SK-N-SH treated with all-trans-retinoic acid at 6 μM for 48 hours (cell line): ENCODE data around the gene TAMM41.

Experiments used
- ATAC-seq: fragments of 200-7000 bp; cut with Tn5 transposase; 3 replicates; pipeline ENCODE4 v1.9.1; 2020; ENCODE audit warnings: mild to moderate bottlenecking, moderate library complexity
- BACH2 ChIP-seq: fragments of 250-450 bp; sonication (Bioruptor Pico); IDR thresholded peaks from 2 replicates; pipeline ENCODE4 v1.9.0; 2021; ENCODE audit warnings: mild to moderate bottlenecking, borderline replicate concordance
- CSDC2 ChIP-seq: fragments of 250-450 bp; sonication (Bioruptor Pico); IDR thresholded peaks from 2 replicates; pipeline ENCODE4 v1.5.0; 2020; ENCODE audit warnings: mild to moderate bottlenecking, moderate library complexity
- CSRNP3 ChIP-seq: fragments of 250-450 bp; sonication (Bioruptor Pico); IDR thresholded peaks from 2 replicates; pipeline ENCODE4 v1.5.1; 2021; ENCODE audit warnings: mild to moderate bottlenecking, moderate library complexity
- ESRRG ChIP-seq: fragments of 250-450 bp; sonication (Bioruptor Pico); IDR thresholded peaks from 2 replicates; pipeline ENCODE4 v1.6.1; 2021; ENCODE audit warnings: mild to moderate bottlenecking
- OSR1 ChIP-seq: fragments of 250-450 bp; sonication (Bioruptor Pico); IDR thresholded peaks from 2 replicates; pipeline ENCODE4 v1.8.0; 2022; ENCODE audit warnings: moderate library complexity, mild to moderate bottlenecking, inconsistent platforms
- PATZ1 ChIP-seq: fragments of 250-450 bp; sonication (Bioruptor Pico); IDR thresholded peaks from 2 replicates; pipeline ENCODE4 v1.8.0; 2020; ENCODE audit warnings: mild to moderate bottlenecking, moderate library complexity, borderline replicate concordance
- POU6F1 ChIP-seq: fragments of 250-450 bp; sonication (Bioruptor Pico); IDR thresholded peaks from 2 replicates; pipeline ENCODE4 v1.8.0; 2021; ENCODE audit warnings: low read depth, mild to moderate bottlenecking, moderate library complexity, borderline replicate concordance
- PPARA ChIP-seq: fragments of 250-450 bp; sonication (Bioruptor Pico); IDR thresholded peaks from 2 replicates; pipeline ENCODE4 v1.5.0; 2020; ENCODE audit warnings: mild to moderate bottlenecking, borderline replicate concordance
- SNAI2 ChIP-seq: fragments of 250-450 bp; sonication (Bioruptor Pico); IDR thresholded peaks from 2 replicates; pipeline ENCODE4 v1.5.0; 2020; ENCODE audit warnings: mild to moderate bottlenecking, moderate library complexity
- TCF4 ChIP-seq: fragments of 250-450 bp; sonication (Bioruptor Pico); IDR thresholded peaks from 2 replicates; pipeline ENCODE4 v1.8.0; 2021; ENCODE audit warnings: mild to moderate bottlenecking, moderate library complexity, borderline replicate concordance
- TOX ChIP-seq: fragments of 250-450 bp; sonication (Bioruptor Pico); IDR thresholded peaks from 2 replicates; pipeline ENCODE4 v1.8.0; 2021; ENCODE audit warnings: mild to moderate bottlenecking, moderate library complexity, borderline replicate concordance
- TSHZ2 ChIP-seq: fragments of 250-450 bp; sonication (Bioruptor Pico); IDR thresholded peaks from 2 replicates; pipeline ENCODE4 v1.5.0; 2020; ENCODE audit warnings: mild to moderate bottlenecking, moderate library complexity
- ZFP3 ChIP-seq: fragments of 250-450 bp; sonication (Bioruptor Pico); IDR thresholded peaks from 2 replicates; pipeline ENCODE4 v1.5.0; 2020; ENCODE audit warnings: mild to moderate bottlenecking, moderate library complexity
- ZFP30 ChIP-seq: fragments of 450-650 bp; formaldehyde crosslinking; IDR thresholded peaks from 2 replicates; pipeline ENCODE4 v1.5.0; 2022; ENCODE audit warnings: mild to moderate bottlenecking, moderate library complexity
- ZNF565 ChIP-seq: fragments of 450-650 bp; formaldehyde crosslinking; conservative IDR thresholded peaks from 2 replicates; pipeline ENCODE4 v1.5.0; 2020; ENCODE audit warnings: low read depth, mild to moderate bottlenecking, moderate library complexity
- ZNF70 ChIP-seq: fragments of 450-650 bp; formaldehyde crosslinking; IDR thresholded peaks from 2 replicates; pipeline ENCODE4 v1.5.0; 2020; ENCODE audit warnings: mild to moderate bottlenecking, moderate library complexity
- ZNF8 ChIP-seq: fragments of 450-650 bp; formaldehyde crosslinking; IDR thresholded peaks from 2 replicates; pipeline ENCODE4 v1.5.0; 2020; ENCODE audit warnings: mild to moderate bottlenecking, moderate library complexity

Gene TAMM41

GRCh38 chr3:11779626-11780025 lies 67.1 kb downstream of the TAMM41 start:
- no peak for ATAC-seq
- TF ChIP-seq TSHZ2 (CRISPR knock-in tag) = no peak
- TF ChIP-seq ZNF70 = no peak
- TF ChIP-seq OSR1 = no peak
- TF ChIP-seq CSDC2 (CRISPR knock-in tag) = no peak
- no peak for TF ChIP-seq ESRRG (CRISPR knock-in tag)
- no peak for TF ChIP-seq POU6F1
- TF ChIP-seq ZNF8 (CRISPR knock-in tag) = no peak
- TF ChIP-seq TOX (CRISPR knock-in tag) = no peak
- no peak for TF ChIP-seq TCF4 (CRISPR knock-in tag)
- TF ChIP-seq BACH2 (CRISPR knock-in tag) = no peak

- no peak for ATAC-seq
- TF ChIP-seq TCF4 (CRISPR knock-in tag) = no peak
These were observed 68.4 kb downstream of the TAMM41 start for GRCh38 chr3:11778248-11778647.

- TF ChIP-seq PPARA (no peak), SNAI2 (CRISPR knock-in tag) (no peak), ESRRG (CRISPR knock-in tag) (no peak), BACH2 (CRISPR knock-in tag) (no peak), ZFP3 (CRISPR knock-in tag) (no peak), ZNF565 (CRISPR knock-in tag) (no peak), ZFP30 (CRISPR knock-in tag) (no peak), OSR1 (no peak), CSRNP3 (no peak), TCF4 (CRISPR knock-in tag) (no peak), PATZ1 (CRISPR knock-in tag) (no peak), TOX (CRISPR knock-in tag) (no peak), ZNF8 (CRISPR knock-in tag) (no peak)
- ATAC-seq = no peak
These were observed 70.3 kb downstream of the TAMM41 start for GRCh38 chr3:11776346-11776745.

- TF ChIP-seq CSRNP3 (no peak), ZNF565 (CRISPR knock-in tag) (no peak), BACH2 (CRISPR knock-in tag) (no peak), POU6F1 (no peak), ZNF70 (no peak), CSDC2 (CRISPR knock-in tag) (no peak), ZNF8 (CRISPR knock-in tag) (no peak), ESRRG (CRISPR knock-in tag) (no peak), OSR1 (no peak), TOX (CRISPR knock-in tag) (no peak)
- TF ChIP-seq, all 23 proteins: peak for 0
- ATAC-seq = no peak
These were observed 71.2 kb downstream of the TAMM41 start for GRCh38 chr3:11775493-11775892.
